IPS-18a (cell line): ENCODE data around the gene STIM2.

Source experiments
- H3K27ac ChIP-seq: one replicate; pipeline ENCODE4 v1.5.1; 2013; ENCODE audit warnings: low read length
- H3K27me3 ChIP-seq: one replicate; pipeline ENCODE4 v1.6.1; 2013; ENCODE audit warnings: mild to moderate bottlenecking, low read length; ENCODE audit not compliant: control insufficient read depth, insufficient read depth
- H3K36me3 ChIP-seq: one replicate; pipeline ENCODE4 v1.6.1; 2013; ENCODE audit warnings: low read depth, low read length; ENCODE audit not compliant: control insufficient read depth
- H3K4me1 ChIP-seq: one replicate; pipeline ENCODE4 v1.6.1; 2013; ENCODE audit warnings: low read depth, low read length; ENCODE audit not compliant: control insufficient read depth
- H3K4me3 ChIP-seq: one replicate; pipeline ENCODE4 v1.5.1; 2013; ENCODE audit warnings: low read length
- H3K9ac ChIP-seq: one replicate; pipeline ENCODE4 v1.6.1; 2013; ENCODE audit warnings: mild to moderate bottlenecking, low read length, moderate library complexity
- H3K9me3 ChIP-seq: one replicate; pipeline ENCODE4 v1.6.1; 2013; ENCODE audit warnings: low read depth, low read length; ENCODE audit not compliant: control insufficient read depth

STIM2 gene

DNA sequence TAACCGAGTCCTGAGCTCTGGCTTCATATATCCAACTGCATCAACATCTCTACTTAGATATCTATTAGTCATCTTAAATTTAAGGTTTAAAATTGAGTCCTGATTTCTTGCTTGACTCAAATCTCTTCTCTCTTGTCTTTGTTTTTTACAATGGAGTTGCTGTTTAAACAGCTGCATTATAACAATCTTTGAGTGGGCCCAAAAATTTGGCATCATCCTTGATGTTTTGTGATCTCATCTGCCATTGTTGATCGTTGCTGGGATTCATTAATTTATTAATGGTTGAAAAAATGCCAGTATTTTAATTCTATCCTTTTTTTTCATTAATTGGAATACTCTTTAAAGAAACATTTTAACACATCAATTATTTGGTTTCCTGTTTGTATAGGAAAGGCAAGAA lies 82.2 kb downstream of the STIM2 start:
- peaks cover 16% of the 10 kb centered on the region for H3K4me1 ChIP-seq
- no peaks in the 10 kb centered on the region for H3K9me3 ChIP-seq
- H3K4me3 ChIP-seq, result no peak overlapping the region
- H3K27ac ChIP-seq, result no peak overlapping the region
- H3K9ac ChIP-seq, result no peak overlapping the region
- no peaks in the 10 kb centered on the region for H3K36me3 ChIP-seq
- H3K27me3 ChIP-seq, result no peaks in the 10 kb centered on the region

DNA sequence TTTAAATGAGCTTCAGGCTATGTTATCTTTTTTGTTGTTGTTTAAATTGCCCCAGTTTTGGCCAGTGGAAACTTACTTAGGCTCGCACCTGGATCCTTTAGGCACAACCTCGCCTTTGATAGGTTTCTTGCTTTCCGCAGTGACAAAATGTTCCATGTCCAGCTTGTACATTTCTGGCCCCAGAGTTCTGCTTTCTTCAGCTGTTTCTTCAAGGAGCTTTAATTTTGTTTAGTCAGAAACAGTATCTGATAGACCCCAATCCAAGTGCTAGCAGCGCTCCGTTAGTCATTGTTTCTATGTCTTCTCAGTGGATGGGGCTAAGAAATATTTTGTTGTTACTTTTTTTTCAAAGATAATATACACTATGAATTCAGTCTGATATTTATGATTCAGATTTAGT lies 82.8 kb downstream of the STIM2 start:
- Histone ChIP-seq H3K27ac (no peak overlapping the region), H3K4me1 (peaks cover 16% of the 10 kb centered on the region), H3K36me3 (no peaks in the 10 kb centered on the region), H3K27me3 (no peaks in the 10 kb centered on the region), H3K9me3 (no peaks in the 10 kb centered on the region), H3K9ac (no peak overlapping the region), H3K4me3 (no peak overlapping the region)

DNA sequence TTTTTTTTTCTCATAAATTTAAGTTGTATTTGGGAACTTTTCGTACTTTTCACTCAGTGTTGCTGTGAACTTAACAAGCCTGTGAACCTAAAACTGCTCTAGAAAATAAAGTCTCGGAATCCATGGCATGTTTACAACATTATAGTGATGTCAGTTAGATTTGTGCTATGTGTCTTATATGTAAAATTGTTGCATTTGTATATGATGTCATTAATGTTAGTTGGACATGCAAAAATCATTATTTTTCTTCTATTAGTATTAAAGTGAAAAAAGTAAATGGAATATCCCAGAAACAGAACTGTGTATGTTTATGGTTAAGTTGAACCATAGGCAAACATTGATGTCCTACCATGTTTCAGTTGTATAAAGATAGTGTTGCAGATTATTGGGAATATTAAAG lies 85.2 kb downstream of the STIM2 start:
- H3K27me3 ChIP-seq, result no peaks in the 10 kb centered on the region
- H3K27ac ChIP-seq, result no peak overlapping the region
- peaks cover 3% of the 10 kb centered on the region for H3K9me3 ChIP-seq
- H3K36me3 ChIP-seq, result no peaks in the 10 kb centered on the region
- H3K4me3 ChIP-seq, result no peak overlapping the region
- no peak overlapping the region for H3K9ac ChIP-seq
- peaks cover 4% of the 10 kb centered on the region for H3K4me1 ChIP-seq

DNA sequence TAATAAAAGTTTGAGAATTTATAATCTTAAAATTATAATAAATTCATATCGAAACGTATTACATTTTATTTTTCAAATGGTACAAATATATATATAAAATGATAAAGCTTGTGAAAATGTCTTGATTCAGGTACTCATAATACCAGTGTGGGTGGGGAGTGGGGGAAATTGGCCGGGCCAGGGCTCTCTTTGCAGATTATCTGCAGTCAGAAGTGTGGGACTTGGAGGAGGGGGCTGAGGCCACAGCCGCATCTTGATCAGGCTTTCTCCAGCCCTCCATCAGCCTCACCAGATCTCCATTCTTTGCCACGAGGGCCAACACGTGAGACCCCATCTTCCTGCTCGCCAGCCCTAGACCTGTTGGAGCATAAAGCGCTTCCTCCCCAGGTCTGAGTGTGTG lies 86.7 kb downstream of the STIM2 start:
- Histone ChIP-seq H3K9ac (no peak overlapping the region), H3K4me1 (no peaks in the 10 kb centered on the region), H3K9me3 (peaks cover 3% of the 10 kb centered on the region), H3K4me3 (no peak overlapping the region), H3K36me3 (no peaks in the 10 kb centered on the region), H3K27ac (no peak overlapping the region), H3K27me3 (no peaks in the 10 kb centered on the region)

DNA sequence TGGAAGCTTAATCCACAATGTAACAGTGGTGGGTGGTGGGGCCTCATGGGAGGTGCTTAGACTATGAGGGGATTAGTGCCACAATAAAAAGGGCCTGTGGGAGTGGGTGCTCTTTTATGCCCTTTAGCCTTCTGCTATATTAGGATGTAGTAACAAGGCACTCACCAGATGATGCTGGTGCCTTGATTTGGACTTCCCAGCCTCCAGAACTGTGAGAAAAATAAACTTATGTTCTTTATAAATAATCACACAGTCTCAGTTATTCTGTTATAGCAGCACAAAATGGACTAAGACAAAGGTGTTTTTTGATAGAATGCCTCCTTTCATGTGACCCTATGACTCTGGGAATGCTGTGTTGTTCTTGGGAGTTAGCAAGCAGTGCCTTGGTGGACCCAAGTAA lies 89.8 kb downstream of the STIM2 start:
- peaks cover 3% of the 10 kb centered on the region for H3K9me3 ChIP-seq
- no peaks in the 10 kb centered on the region for H3K4me1 ChIP-seq
- H3K36me3 ChIP-seq, result no peaks in the 10 kb centered on the region
- no peak overlapping the region for H3K4me3 ChIP-seq
- H3K27me3 ChIP-seq, result no peaks in the 10 kb centered on the region
- H3K9ac ChIP-seq, result no peak overlapping the region
- H3K27ac ChIP-seq, result no peak overlapping the region

DNA sequence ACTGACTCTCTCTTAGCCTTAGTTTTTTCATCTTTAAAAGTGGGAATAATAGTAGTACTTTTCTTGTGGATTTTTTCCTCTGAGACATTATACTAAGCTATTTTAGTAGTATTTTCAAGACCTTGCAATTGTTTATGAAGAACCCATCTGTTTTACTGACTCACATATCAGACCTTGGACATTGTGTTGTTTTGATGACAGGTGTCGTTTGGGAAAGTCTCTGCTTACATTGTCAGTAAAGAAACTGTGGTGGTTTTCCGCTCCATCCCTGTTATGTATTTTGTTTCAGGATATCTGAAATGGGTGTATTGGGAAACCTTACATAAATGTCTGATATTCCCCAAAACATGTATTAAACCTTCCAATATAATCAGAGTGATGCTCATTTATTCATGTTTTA lies 92.2 kb downstream of the STIM2 start:
- Histone ChIP-seq H3K27ac (no peak overlapping the region), H3K9me3 (peaks cover 3% of the 10 kb centered on the region), H3K36me3 (no peaks in the 10 kb centered on the region), H3K4me3 (no peak overlapping the region), H3K4me1 (no peaks in the 10 kb centered on the region), H3K9ac (no peak overlapping the region), H3K27me3 (no peaks in the 10 kb centered on the region)

DNA sequence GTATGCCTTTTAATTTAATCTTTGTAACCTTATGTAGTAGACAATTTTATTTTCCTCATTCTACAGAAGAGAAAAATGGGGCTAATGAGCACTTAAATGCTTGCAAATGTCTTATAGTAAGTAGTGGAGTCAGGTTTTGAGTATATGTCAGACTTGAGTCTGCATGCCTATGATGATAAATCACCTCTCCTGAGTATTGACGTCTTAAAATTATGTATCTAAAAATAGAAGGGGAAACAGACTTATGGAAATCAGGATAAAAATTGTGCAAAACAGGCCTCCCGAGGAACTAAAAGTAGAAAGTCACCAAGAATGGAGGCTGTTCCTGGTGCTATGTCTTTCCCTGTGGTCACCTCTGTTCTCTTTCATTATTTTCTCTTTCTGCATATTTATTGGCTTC lies 92.7 kb downstream of the STIM2 start:
- Histone ChIP-seq H3K9ac (no peak overlapping the region), H3K27me3 (no peaks in the 10 kb centered on the region), H3K4me1 (no peaks in the 10 kb centered on the region), H3K27ac (no peak overlapping the region), H3K9me3 (peaks cover 3% of the 10 kb centered on the region), H3K4me3 (no peak overlapping the region), H3K36me3 (no peaks in the 10 kb centered on the region)

DNA sequence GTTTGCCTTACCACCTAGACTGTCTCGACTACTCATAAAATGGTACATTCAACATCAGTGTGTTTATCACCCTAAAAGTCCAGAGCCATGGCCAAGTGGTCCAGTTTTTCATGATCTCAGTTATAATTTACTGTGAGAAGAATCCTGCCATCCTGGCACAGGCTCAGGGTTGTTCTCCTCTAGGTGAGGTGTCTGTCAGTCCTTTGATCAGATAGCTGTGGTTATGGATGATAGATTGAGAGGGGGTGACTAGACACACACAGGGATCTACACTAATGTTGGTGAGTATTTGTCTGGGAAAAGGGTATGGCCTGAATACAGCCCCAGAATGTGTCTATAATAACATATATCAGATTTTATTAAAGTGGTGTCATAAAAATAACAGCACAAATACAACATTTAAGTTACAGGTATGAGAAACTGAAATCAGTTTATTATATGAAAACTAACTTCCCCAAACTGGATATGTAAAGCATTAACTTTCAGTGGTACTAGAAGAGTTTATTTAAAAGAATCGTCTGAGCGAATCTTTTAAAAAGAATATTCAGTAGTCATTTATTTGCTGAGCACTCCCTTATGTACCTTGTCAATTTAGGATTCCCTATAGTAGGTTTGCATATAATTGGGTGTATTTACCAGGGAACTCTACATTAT lies 93.3 kb downstream of the STIM2 start:
- H3K27ac ChIP-seq, result no peak overlapping the region
- H3K4me1 ChIP-seq, result no peaks in the 10 kb centered on the region
- peaks cover 3% of the 10 kb centered on the region for H3K9me3 ChIP-seq
- no peaks in the 10 kb centered on the region for H3K27me3 ChIP-seq
- no peak overlapping the region for H3K9ac ChIP-seq
- no peak overlapping the region for H3K4me3 ChIP-seq
- H3K36me3 ChIP-seq, result no peaks in the 10 kb centered on the region

DNA sequence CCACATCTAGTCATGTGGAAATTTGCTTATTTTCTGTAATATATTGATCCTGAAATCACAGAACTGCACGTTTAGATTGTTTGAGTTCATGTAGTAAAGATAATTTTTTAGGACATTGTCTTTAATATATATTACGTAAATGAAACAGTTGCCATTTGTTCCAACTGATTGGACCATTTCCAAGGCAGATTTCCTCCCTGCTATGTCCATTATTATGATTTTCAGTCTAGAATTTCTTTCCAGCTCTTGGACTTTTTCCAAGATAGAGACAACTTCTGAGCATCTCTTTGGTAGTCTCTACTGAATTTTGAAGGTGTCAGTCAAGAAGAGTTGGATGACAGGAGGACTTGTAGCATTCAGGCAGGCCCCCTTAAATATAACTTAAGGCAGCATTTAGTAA lies 94.6 kb downstream of the STIM2 start:
- H3K27me3 ChIP-seq, result no peaks in the 10 kb centered on the region
- no peaks in the 10 kb centered on the region for H3K36me3 ChIP-seq
- H3K9ac ChIP-seq, result no peak overlapping the region
- no peaks in the 10 kb centered on the region for H3K4me1 ChIP-seq
- no peak overlapping the region for H3K4me3 ChIP-seq
- no peak overlapping the region for H3K27ac ChIP-seq
- H3K9me3 ChIP-seq, result no peaks in the 10 kb centered on the region

DNA sequence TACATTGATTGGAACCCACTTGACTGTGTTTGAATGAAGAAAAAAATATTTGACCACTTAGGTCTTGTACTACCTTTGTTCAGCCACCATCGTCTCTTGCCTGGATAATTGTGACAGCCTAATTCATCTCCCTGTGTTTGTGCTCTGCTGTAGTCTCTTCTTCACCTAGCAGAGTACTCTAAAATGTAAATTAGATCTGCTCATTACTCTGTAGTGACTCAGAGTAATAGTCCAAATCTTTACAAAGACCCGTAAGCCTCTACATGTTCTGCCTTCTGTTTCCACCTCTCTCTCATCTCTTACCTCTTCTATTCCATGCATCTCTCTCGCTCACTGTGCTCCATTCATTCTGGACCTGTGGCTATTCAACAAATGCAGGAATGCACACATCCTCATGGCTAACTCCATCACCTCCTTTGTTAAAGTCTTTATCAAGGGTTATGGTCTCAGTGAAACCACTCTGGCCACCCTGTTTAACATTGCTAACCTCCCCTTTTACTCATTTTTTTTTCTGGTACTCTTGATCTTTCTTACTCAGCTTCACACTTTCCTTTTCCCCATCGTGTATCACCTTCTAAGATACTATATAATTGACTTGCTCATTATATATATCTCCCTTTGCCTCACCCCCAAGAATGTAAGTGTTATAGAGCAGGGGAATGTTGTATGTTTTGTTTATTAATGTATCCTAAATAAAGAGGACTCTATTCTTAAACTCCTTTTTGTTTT lies 98.4 kb downstream of the STIM2 start:
- H3K4me3 ChIP-seq, result no peak overlapping the region
- H3K4me1 ChIP-seq, result no peaks in the 10 kb centered on the region
- no peaks in the 10 kb centered on the region for H3K36me3 ChIP-seq
- H3K27me3 ChIP-seq, result no peaks in the 10 kb centered on the region
- no peaks in the 10 kb centered on the region for H3K9me3 ChIP-seq
- H3K27ac ChIP-seq, result no peak overlapping the region
- no peak overlapping the region for H3K9ac ChIP-seq

DNA sequence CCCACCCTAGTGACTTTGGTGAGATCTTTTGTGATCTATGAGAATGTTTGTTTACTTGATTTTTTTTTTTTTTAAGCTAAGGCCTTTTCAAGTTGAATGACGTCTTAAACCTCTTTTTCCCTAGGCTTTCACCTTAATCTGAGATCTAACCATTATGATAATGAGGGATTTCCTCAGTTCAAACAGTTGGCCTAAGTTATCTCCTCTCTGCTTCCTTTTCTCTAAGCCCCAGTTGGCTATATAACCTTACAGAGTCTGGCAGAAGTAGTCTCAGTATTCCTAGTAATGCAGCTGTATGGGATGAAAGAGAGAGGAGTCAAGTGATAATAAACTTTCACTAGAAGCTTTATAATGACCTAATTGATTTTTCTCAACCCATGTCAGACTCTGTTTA lies 99.0 kb downstream of the STIM2 start:
- Histone ChIP-seq H3K9ac (no peak overlapping the region), H3K36me3 (no peaks in the 10 kb centered on the region), H3K27ac (no peak overlapping the region), H3K4me3 (no peak overlapping the region), H3K9me3 (no peaks in the 10 kb centered on the region), H3K4me1 (no peaks in the 10 kb centered on the region), H3K27me3 (no peaks in the 10 kb centered on the region)

DNA sequence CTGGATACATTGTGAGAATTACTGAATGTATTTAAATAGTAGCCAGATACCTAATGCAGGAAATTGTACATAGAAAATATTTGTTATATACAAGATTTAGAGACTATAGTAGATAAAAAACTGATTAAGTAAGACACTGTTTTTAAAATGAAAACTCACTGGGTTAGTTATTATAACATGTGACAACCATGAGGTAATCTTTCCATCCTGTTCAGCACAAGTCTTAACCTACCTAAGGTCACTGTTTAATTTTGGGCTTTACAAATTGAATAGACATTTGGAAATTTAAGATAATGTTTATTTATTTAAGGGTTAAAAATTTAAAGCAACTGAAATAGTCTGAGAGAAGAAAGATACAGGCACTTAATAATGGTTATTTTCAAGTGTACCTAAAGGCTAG lies 102.1 kb downstream of the STIM2 start:
- Histone ChIP-seq H3K4me1 (no peaks in the 10 kb centered on the region), H3K27ac (no peak overlapping the region), H3K36me3 (no peaks in the 10 kb centered on the region), H3K9me3 (no peaks in the 10 kb centered on the region), H3K27me3 (no peaks in the 10 kb centered on the region), H3K4me3 (no peak overlapping the region), H3K9ac (no peak overlapping the region)
